GM19397 (cell line): ENCODE measurements around the gene HOXD12.
A peak's percentile ranks its signal among the peaks of the same experiment; 100 is the strongest.

Experiments used
- ATAC-seq: cut with Tn5 transposase; IDR thresholded peaks from one replicate; pipeline ENCODE4 v1.9.1; 2021; ENCODE audit warnings: mild to moderate bottlenecking, moderate library complexity; ENCODE audit not compliant: unreplicated experiment

Gene HOXD12

GRCh38 chr2:176130957-176131847 lies 31.6 kb downstream of the HOXD12 start:
- no peak for ATAC-seq

- ATAC-seq, result no peak
Measured at GRCh38 chr2:176131848-176132158, 32.2 kb downstream of the HOXD12 start.

GRCh38 chr2:176132205-176133171 lies 32.9 kb downstream of the HOXD12 start:
- ATAC-seq, result no peak

GRCh38 chr2:176133389-176133788 lies 33.8 kb downstream of the HOXD12 start:
- no peak for ATAC-seq

GRCh38 chr2:176134035-176134434 lies 34.4 kb downstream of the HOXD12 start:
- ATAC-seq, result no peak

- no peak for ATAC-seq
Measured at GRCh38 chr2:176135035-176135440, 35.4 kb downstream of the HOXD12 start.

- ATAC-seq, result no peak
Measured at GRCh38 chr2:176136374-176137251, 37.0 kb downstream of the HOXD12 start.

- no peak for ATAC-seq
Measured at GRCh38 chr2:176137252-176137580, 37.6 kb downstream of the HOXD12 start.

- ATAC-seq, result no peak
Measured at GRCh38 chr2:176137906-176138305, 38.3 kb downstream of the HOXD12 start.

GRCh38 chr2:176138526-176138922 lies 38.9 kb downstream of the HOXD12 start:
- ATAC-seq, result no peak

- no peak for ATAC-seq
Measured at GRCh38 chr2:176138923-176139660, 39.5 kb downstream of the HOXD12 start.

- ATAC-seq, result no peak
Measured at GRCh38 chr2:176139661-176140512, 40.3 kb downstream of the HOXD12 start.

- ATAC-seq, result peak; percentile 94
Measured at GRCh38 chr2:176140513-176141317, 41.1 kb downstream of the HOXD12 start.

- no peak for ATAC-seq
Measured at GRCh38 chr2:176142281-176142680, 42.7 kb downstream of the HOXD12 start.

- no peak for ATAC-seq
Measured at GRCh38 chr2:176145085-176145969, 45.7 kb downstream of the HOXD12 start.

GRCh38 chr2:176146101-176146500 lies 46.5 kb downstream of the HOXD12 start:
- ATAC-seq, result no peak

GRCh38 chr2:176146645-176147044 lies 47.0 kb downstream of the HOXD12 start:
- ATAC-seq, result no peak
